ENCODE measurements around the gene PELI1. TPM values are rescaled to one million over a fixed set of nuclear protein-coding genes. Genes with fewer than 3 reads are reported as not detected.
"Not testable (repeated sequence)": the region's sequence is repeated elsewhere in the genome, so short reads cannot be mapped to it uniquely, and the experiment has no call there.

The PELI1 gene
- total and polyA plus RNA-seq, 10 donors: 14.5 to 70.1 (median 55.7) TPM

- 93 to 98% (median 95%) methylated on average over 8 of the region's 8 CpGs for WGBS, 5 donors
- no peaks in the 10 kb centered on the region for H3K27me3 ChIP-seq (replicated peaks in 1 of 7)
- H3K4me3 ChIP-seq: no peak overlapping the region
- DNase-seq: no peak
- H3K36me3 ChIP-seq: no peaks in the 10 kb centered on the region
- no peak overlapping the region for H3K27ac ChIP-seq
- peaks cover 0 to 2% (median 0%) of the 10 kb centered on the region in 6 donors for H3K4me1 ChIP-seq
- no peaks in the 10 kb centered on the region for H3K9me3 ChIP-seq
- TF ChIP-seq POLR2A (IDR thresholded peaks at IDR 0.05) (no peak), POLR2AphosphoS5 (IDR thresholded peaks at IDR 0.05) (no peak), CTCF (IDR thresholded peaks at IDR 0.05 in 8 of 11, conservative IDR thresholded peaks at IDR 0.05 in 3 of 11) (no peak)
- intact Hi-C loops (cut with DNase I; ENCODE audit: low total_unique reads): no loop called here
Measured at GRCh38 chr2:64081046-64081445, 63.2 kb downstream of the PELI1 start.

GRCh38 chr2:64080179-64080578, 64.0 kb downstream of the PELI1 start:
- Histone ChIP-seq H3K27ac (no peak overlapping the region), H3K27me3 (replicated peaks in 1 of 7) (no peaks in the 10 kb centered on the region), H3K9me3 (no peaks in the 10 kb centered on the region), H3K36me3 (no peaks in the 10 kb centered on the region), H3K4me1 (no peaks in the 10 kb centered on the region), H3K4me3 (no peak overlapping the region)
- TF ChIP-seq POLR2A (IDR thresholded peaks at IDR 0.05) (no peak), CTCF (IDR thresholded peaks at IDR 0.05 in 8 of 11, conservative IDR thresholded peaks at IDR 0.05 in 3 of 11) (no peak), POLR2AphosphoS5 (IDR thresholded peaks at IDR 0.05) (no peak)
- DNase-seq: no peak
- intact Hi-C loops (cut with DNase I; ENCODE audit: low total_unique reads): no loop called here
- WGBS, 5 donors: 83 to 100% (median 97%) methylated on average over 1 of the region's 1 CpG

GRCh38 chr2:64079688-64080087, 64.5 kb downstream of the PELI1 start:
- intact Hi-C loops (cut with DNase I; ENCODE audit: low total_unique reads); H3K4me3 ChIP-seq; H3K27ac ChIP-seq; H3K36me3 ChIP-seq; H3K9me3 ChIP-seq; H3K4me1 ChIP-seq; DNase-seq; H3K27me3 ChIP-seq (replicated peaks in 1 of 7): not testable (repeated sequence)
- 89 to 94% (median 91%) methylated on average over 6 of the region's 6 CpGs for WGBS, 5 donors

- intact Hi-C loops (cut with DNase I; ENCODE audit: low total_unique reads); DNase-seq; H3K36me3 ChIP-seq; H3K27ac ChIP-seq; H3K27me3 ChIP-seq (replicated peaks in 1 of 7); H3K4me1 ChIP-seq; H3K4me3 ChIP-seq; H3K9me3 ChIP-seq: not testable (repeated sequence)
- WGBS, 5 donors: 79 to 88% (median 85%) methylated on average over 7 of the region's 7 CpGs
Measured at GRCh38 chr2:64076828-64077227, 67.4 kb downstream of the PELI1 start.

GRCh38 chr2:64074616-64075015, 69.6 kb downstream of the PELI1 start:
- H3K27ac ChIP-seq; H3K4me1 ChIP-seq; intact Hi-C loops (cut with DNase I; ENCODE audit: low total_unique reads); H3K9me3 ChIP-seq; H3K36me3 ChIP-seq; DNase-seq; H3K27me3 ChIP-seq (replicated peaks in 1 of 7); H3K4me3 ChIP-seq: not testable (repeated sequence)
- WGBS, 5 donors: 94 to 98% (median 96%) methylated on average over 6 of the region's 6 CpGs

GRCh38 chr2:64067326-64067725, 76.9 kb downstream of the PELI1 start:
- WGBS, 5 donors: 58 to 77% (median 63%) methylated on average over 1 of the region's 1 CpG
- no peak overlapping the region for H3K4me3 ChIP-seq
- no peak for DNase-seq

More at GRCh38 chr2:64067326-64067725, 76.9 kb downstream of the PELI1 start:
- intact Hi-C loops (cut with DNase I; ENCODE audit: low total_unique reads): no loop called here
- TF ChIP-seq CTCF (IDR thresholded peaks at IDR 0.05 in 8 of 11, conservative IDR thresholded peaks at IDR 0.05 in 3 of 11): no peak
- TF ChIP-seq POLR2AphosphoS5 (IDR thresholded peaks at IDR 0.05): no peak
- TF ChIP-seq POLR2A (IDR thresholded peaks at IDR 0.05): no peak
- Histone ChIP-seq H3K36me3 (no peaks in the 10 kb centered on the region), H3K27ac (no peak overlapping the region), H3K27me3 (replicated peaks in 1 of 7) (no peaks in the 10 kb centered on the region), H3K4me1 (peaks cover 0 to 11% (median 5%) of the 10 kb centered on the region in 6 donors), H3K9me3 (no peaks in the 10 kb centered on the region)

All from spleen (tissue), 11 donors.